GM19351 (cell line): ENCODE results near the gene MTCL3.

Source experiments
- ATAC-seq: cut with Tn5 transposase; IDR thresholded peaks from one replicate; pipeline ENCODE4 v1.9.1; 2021; ENCODE audit warnings: mild to moderate bottlenecking, moderate library complexity; ENCODE audit not compliant: unreplicated experiment

Gene MTCL3

GRCh38 chr6:127475135-127475822, 43.9 kb downstream of the MTCL3 start:
- ATAC-seq = no peak

DNA sequence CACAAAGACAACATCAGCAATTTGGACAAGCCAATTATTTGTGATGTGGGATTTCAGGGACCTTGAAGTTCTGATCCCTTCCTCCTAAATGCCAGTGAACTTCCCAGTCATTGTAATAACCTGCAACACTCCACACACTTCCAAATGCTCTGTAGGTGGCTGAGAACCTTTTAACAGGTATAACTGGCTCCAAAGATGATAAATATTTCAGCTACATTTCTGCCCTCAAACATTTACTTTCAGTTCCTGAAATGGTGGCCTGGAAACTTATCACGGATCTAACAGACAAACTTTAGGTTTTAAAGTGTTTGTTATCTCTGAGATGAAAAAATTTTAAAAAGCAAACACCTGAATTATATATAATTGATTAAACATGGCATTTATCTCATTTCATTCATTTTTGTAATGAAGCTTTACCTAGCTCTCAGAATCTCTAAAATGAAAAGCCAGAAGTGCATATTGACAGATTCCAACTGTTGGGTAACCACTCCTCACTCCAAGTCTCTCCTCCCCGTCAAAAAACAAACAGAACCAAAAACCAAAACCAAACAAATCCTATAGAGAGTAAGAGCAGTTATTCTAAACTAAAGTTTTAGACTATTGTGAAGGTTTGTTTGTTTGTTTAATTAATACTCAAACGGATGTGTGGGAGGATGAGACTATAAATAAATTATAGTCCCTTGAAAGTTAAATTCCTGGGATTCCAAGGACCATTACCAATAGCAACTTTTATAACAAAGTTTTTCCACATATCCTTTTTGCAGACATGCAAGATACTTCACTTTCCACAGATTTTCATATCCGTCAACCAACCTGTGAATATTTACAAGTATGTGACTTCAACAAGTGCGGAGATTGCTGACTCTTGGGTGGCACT, 47.5 kb downstream of the MTCL3 start:
- ATAC-seq = peak; percentile 75

- ATAC-seq = no peak
Measured at GRCh38 chr6:127468936-127469335, 50.2 kb downstream of the MTCL3 start.

- ATAC-seq = no peak
Measured at GRCh38 chr6:127466416-127466815, 52.7 kb downstream of the MTCL3 start.

DNA sequence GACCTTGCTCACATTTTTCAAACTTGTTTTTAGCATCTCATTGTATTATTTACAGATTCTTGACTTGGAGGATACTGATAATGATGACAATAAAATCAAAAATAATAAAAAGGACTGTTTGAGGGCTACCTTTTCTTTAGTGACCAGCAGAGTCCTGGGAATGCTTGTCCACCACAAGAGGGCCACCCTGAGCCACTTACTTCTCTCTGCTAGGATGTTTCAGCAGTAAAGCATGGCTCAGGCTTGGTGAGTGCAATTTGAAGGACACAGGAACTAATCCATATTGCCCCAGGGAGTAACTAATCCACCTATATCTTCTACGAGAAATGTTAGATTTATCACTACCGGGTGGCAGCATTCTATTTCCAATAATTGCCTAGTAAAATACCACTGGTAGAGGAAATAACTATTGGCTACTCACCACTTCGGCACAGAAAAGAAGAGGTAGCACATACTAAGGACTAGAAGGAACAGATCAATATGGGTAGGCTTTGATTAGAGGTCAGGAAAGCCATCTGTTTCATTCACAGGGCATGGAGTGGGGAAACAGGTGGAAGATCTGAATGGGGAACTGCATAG, 54.2 kb downstream of the MTCL3 start:
- peak; percentile 91 for ATAC-seq

- no peak for ATAC-seq
Measured at GRCh38 chr6:127464161-127464880, 54.8 kb downstream of the MTCL3 start.

DNA sequence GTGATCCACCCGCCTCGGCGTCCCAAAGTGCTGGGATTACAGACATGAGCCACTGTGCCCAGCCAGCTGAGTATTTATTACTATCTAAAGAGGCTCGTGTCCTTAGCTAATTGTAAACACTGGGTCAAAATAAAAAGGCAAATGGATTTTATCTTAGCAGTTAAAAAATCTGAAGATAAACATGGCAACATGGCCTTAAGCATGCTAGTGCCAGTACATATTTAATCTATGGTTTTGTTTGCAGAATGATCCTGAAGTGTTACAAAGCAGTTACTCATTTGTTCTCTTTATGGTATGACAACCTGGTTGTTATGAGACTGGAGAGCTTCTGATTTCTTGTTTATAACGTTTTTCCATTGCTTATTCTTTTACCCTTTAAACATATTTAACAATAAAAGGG, 56.1 kb downstream of the MTCL3 start:
- no peak for ATAC-seq

DNA sequence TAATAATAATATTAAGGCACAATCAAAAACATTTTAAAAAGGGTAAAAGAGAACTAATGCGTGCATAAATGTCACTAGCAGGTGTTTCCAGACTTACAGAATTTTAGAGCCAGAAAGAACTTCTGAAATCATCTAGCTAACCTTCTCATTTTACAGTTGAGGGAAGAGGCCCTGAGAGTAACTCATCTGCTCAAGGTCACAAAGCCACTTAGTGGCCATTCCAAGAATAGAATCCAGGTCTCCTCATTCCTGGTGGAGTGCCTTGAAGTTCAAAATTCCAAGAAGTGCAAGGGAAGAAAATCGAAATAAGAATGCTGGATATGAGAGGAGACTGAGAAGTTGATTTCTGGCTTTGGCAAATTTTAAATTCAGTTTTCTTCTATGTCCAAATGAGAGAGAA, 56.8 kb downstream of the MTCL3 start:
- ATAC-seq = no peak

- no peak for ATAC-seq
Measured at GRCh38 chr6:127460465-127460864, 58.7 kb downstream of the MTCL3 start.

GRCh38 chr6:127459231-127459641, 59.9 kb downstream of the MTCL3 start, which contains the start of gene KIAA0408:
Gene KIAA0408, minus strand, starts transcription at chr6:127459389. Its CDS starts 5,408 bp downstream, at chr6:127453981.
- ATAC-seq = no peak

GRCh38 chr6:127458817-127459216, 60.3 kb downstream of the MTCL3 start:
- no peak for ATAC-seq

DNA sequence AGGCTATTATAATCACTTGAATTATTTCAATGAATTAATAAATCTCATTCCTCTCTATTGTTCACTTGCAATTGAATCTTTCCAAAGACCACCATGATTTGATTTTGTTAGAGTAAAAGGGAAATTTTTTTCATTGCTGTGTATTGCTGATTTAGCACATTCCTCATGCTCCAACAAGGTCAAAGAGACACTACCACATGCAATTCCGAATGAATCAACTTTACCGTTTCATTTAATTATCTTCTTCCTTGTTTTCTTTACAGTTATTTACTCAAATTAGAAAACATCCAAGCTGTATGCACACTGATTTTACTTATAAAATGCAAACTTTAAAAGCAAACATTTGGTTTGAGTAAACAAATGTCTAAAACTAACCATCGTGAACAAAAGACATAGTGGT, 60.9 kb downstream of the MTCL3 start:
- no peak for ATAC-seq

GRCh38 chr6:127457456-127458064, 61.6 kb downstream of the MTCL3 start:
- no peak for ATAC-seq

DNA sequence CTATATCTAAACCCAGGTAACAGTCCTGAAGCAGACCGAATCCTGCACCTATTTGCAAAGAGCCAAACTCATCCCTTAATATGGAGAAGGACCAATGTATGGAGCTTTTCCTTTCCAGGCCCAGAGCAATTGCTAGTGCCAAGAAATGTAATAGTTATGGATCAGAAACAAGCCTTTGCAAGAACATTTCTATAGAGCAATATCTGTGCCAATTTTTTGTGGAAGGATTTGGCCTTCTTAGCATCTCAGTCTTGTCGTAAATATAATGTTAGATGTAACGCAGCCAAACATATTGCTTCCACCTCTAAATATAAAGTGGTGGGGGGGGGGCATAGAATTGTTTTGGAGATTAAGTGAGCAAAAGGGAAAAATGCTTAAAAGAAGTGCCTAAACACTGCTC, 62.7 kb downstream of the MTCL3 start:
- no peak for ATAC-seq

DNA sequence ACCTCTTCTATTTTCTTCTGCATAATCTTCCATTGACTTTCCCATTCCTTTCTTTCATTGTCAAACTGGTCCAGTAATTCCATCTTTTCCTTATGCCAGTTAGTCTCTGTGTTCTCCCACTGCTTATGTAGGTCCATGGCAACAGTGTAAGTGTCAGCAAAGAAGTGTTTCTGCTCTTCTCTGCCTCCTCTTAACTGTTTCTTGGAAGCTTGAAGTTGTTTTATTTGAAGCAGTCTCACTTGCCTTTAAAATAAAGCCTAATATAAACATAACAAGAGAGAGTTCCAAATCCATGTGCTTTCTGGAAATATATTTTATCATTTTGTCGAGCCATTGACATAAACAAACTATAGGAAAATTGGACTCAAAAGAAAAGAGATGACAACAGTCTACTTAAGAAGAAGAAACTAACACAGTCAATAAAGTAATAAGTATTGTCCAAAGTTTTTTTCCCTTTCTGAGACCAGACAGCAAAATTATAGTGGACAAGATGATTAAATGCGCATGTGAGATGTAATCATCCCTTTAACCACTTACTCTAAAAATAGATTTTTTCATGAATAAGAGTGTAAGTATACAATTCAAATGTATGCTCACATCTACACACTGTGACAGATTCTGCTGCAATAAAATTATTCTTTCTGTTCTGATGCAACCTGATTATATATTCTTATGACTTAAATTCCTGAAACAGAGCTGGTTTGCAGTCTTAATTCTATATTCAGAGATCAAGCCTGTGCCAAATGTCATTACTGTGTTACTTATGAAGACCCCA, 65.1 kb downstream of the MTCL3 start:
- ATAC-seq = no peak

GRCh38 chr6:127452803-127453202, 66.3 kb downstream of the MTCL3 start:
- ATAC-seq = no peak

- no peak for ATAC-seq
Measured at GRCh38 chr6:127451388-127451787, 67.7 kb downstream of the MTCL3 start.

GRCh38 chr6:127447780-127448179, 71.4 kb downstream of the MTCL3 start:
- no peak for ATAC-seq

DNA sequence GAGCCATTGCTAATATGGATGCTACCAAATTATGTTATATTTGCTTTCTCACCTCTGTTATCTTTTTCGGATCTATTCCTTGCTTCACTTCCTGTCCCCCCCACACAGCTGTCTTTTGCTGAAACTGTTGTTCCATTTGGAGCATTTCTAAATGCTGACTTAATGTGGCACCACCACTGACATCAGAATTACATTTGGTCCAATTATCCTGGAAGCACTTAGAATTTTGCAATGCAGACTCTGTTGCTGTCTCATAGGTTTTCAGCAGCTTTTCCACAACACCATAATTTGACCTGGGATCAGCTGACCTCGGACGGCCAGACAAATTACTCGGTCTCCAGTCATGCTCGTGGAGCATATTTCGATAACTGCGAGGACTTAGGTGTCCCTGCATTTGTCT, 72.8 kb downstream of the MTCL3 start:
- ATAC-seq = no peak

DNA sequence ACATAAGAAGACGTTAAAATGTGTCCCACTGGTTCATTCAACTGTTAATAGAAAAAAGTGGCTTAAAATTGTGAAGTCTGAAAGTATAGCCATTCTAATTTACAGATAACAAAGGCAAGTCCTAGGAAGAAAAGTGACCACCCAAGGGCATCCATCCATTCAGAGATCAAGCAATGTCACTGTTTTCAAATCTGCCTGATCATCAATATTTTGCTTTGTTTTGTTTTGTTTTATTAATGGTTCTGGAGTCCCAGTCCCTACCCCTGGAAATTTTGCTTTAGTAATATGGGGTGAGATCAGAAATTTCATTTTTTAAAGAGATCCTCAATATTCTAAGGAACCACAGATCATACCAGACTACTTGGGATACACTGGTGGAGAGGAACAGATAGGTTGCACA, 77.3 kb downstream of the MTCL3 start:
- no peak for ATAC-seq
